CD4-positive, alpha-beta T cell (primary cell): ENCODE measurements around the gene ARGLU1. TPM values are rescaled to one million over a fixed set of nuclear protein-coding genes. Genes with fewer than 3 reads are reported as not detected.

Experiments used
- ATAC-seq: fragments of 200-7000 bp; cut with Tn5 transposase; one replicate; pipeline ENCODE4 v1.10.0; 2022; ENCODE audit warnings: mild to moderate bottlenecking; ENCODE audit not compliant: poor library complexity
- CTCF ChIA-PET: fragments of 350-600 bp; sonication (Branson Sonifier 250); formaldehyde crosslinking; loops from one replicate; lab custom pipeline; 2021; ENCODE audit warnings: antibody characterized with exemption, inconsistent platforms; lab: Charles Lee
- POLR2A ChIA-PET: fragments of 350-600 bp; sonication (Branson Sonifier 250); formaldehyde crosslinking; loops from one replicate; lab custom pipeline; 2021; ENCODE audit warnings: antibody characterized with exemption, inconsistent platforms; lab: Charles Lee
- DNase-seq, 14 experiments: peaks; one replicate each; pipeline ENCODE4 v3.0.0-alpha.2; 2013 to 2020; ENCODE audit warnings: mixed read lengths in 2 of 14
- H3K27ac ChIP-seq, 2 donors: one replicate each; pipeline versions ENCODE4 v1.5.1 to v1.7.0; 2013; ENCODE audit warnings: low read length in 2 of 2, low read depth in 1 of 2, mild to moderate bottlenecking in 1 of 2
- H3K27me3 ChIP-seq, 2 experiments: 1 replicate in 1 of 2; 2 replicates in 1 of 2; pipeline versions ENCODE4 v1.6.1 to v1.7.0; 2013; ENCODE audit warnings: low read length in 2 of 2, control low read depth in 1 of 2, mild to moderate bottlenecking in 1 of 2, moderate library complexity in 1 of 2; ENCODE audit not compliant: insufficient read depth in 2 of 2, control insufficient read depth in 1 of 2
- H3K36me3 ChIP-seq: one replicate; pipeline ENCODE4 v1.6.1; 2013; ENCODE audit warnings: low read length, control low read depth; ENCODE audit not compliant: insufficient read depth
- H3K4me1 ChIP-seq: one replicate; pipeline ENCODE4 v1.6.1; 2013; ENCODE audit warnings: low read length, control low read depth; ENCODE audit not compliant: insufficient read depth
- H3K4me3 ChIP-seq: one replicate; pipeline ENCODE4 v1.5.1; 2013; ENCODE audit warnings: mild to moderate bottlenecking, low read length, moderate library complexity
- H3K9me3 ChIP-seq, 2 experiments: 1 replicate in 1 of 2; 2 replicates in 1 of 2; pipeline versions ENCODE4 v1.6.1 to v1.7.0; 2013; ENCODE audit warnings: low read length in 2 of 2, mild to moderate bottlenecking in 2 of 2, control low read depth in 1 of 2, moderate library complexity in 1 of 2; ENCODE audit not compliant: control insufficient read depth in 1 of 2, insufficient read depth in 1 of 2
- H3K27ac Mint-ChIP-seq: one replicate; pipeline ENCODE4 v1.8.0; 2020; ENCODE audit warnings: mixed read lengths
- H3K27me3 Mint-ChIP-seq: one replicate; pipeline ENCODE4 v1.8.0; 2021; ENCODE audit warnings: mixed read lengths
- H3K36me3 Mint-ChIP-seq: one replicate; pipeline ENCODE4 v1.8.0; 2021; ENCODE audit warnings: low read depth, mixed read lengths
- H3K4me1 Mint-ChIP-seq: one replicate; pipeline ENCODE4 v1.8.0; 2021; ENCODE audit warnings: low read depth, mixed read lengths
- H3K4me3 Mint-ChIP-seq: one replicate; pipeline ENCODE4 v1.8.0; 2020; ENCODE audit warnings: mild to moderate bottlenecking, mixed read lengths
- H3K9me3 Mint-ChIP-seq: one replicate; pipeline ENCODE4 v1.8.0; 2020; ENCODE audit warnings: mixed read lengths
- intact Hi-C, 2 experiments: fragments of 100-400 bp; cut with DNase I in 1 of 2; cut with micrococcal nuclease in 1 of 2; formaldehyde crosslinking; loops; one replicate each; pipeline versions ENCODE4 v1.15.1 to v1.9.0; 2023 to 2025; cut with DNase I, micrococcal nuclease
- total RNA-seq, 174 experiments: library from RNA in 2 of 174; stranded (reverse) in 2 of 174; gene quantifications; one replicate each; pipeline ENCODE4 v1.2.3 and lab custom pipeline; 2021 to 2026
- TF ChIP-seq, protein P1 (sequence below): fragments of 200-600 bp; IDR thresholded peaks from one replicate; pipeline ENCODE4 v1.8.0; 2022; ENCODE audit warnings: antibody characterized with exemption, mild to moderate bottlenecking

The ARGLU1 gene
- total RNA-seq, 2 experiments from 2014 or later = 146 to 152 TPM

DNA sequence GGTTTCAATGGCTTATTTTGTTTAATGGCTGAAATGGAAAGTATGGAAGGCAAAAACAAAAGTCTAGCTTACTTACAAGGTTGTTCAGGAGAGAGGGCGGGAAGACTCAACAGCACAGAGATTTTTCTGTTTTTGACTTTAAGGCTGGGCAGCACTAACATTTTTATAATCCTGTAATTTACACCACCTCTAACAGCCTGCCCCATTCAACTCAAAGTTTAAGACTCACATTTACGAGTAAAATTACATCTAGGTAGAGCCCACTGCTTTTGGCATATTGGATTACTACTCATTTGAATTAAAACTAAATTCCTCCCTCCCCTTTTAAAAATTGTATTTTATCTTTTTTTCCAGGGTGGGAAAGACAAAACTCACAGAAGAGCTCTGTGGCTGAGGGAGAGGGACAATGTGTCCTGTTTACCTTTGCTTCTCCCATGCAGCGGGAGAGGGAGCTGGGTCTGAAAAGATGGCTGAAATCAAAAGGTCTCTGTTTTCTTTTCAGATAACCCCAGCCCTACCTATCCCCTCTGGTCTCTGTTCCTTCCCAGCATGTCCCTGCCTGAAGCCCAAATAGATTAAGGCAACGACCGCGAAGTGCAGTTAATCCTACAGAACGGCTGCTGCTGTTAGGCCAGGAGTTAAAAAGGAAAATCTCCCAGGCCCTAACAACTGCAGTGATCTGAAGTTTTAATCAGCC lies 39.1 kb downstream of the ARGLU1 start:
- Mint-ChIP-seq H3K9me3 (no peaks in the 10 kb centered on the region), H3K4me3 (no peak overlapping the region), H3K36me3 (no peaks in the 10 kb centered on the region), H3K27me3 (peaks cover 89% of the 10 kb centered on the region), H3K4me1 (peaks cover 20% of the 10 kb centered on the region), H3K27ac (no peak overlapping the region)
- Histone ChIP-seq H3K4me1 (peaks cover 14% of the 10 kb centered on the region), H3K4me3 (no peak overlapping the region), H3K27me3 (peaks cover 28 to 53% of the 10 kb centered on the region in 2 experiments), H3K9me3 (no peaks in the 10 kb centered on the region), H3K27ac (no peak overlapping the region), H3K36me3 (no peaks in the 10 kb centered on the region)
- ATAC-seq (no peak), DNase-seq (no peak)
- CTCF ChIA-PET = no interaction called here
- TF ChIP-seq, protein P1, sequence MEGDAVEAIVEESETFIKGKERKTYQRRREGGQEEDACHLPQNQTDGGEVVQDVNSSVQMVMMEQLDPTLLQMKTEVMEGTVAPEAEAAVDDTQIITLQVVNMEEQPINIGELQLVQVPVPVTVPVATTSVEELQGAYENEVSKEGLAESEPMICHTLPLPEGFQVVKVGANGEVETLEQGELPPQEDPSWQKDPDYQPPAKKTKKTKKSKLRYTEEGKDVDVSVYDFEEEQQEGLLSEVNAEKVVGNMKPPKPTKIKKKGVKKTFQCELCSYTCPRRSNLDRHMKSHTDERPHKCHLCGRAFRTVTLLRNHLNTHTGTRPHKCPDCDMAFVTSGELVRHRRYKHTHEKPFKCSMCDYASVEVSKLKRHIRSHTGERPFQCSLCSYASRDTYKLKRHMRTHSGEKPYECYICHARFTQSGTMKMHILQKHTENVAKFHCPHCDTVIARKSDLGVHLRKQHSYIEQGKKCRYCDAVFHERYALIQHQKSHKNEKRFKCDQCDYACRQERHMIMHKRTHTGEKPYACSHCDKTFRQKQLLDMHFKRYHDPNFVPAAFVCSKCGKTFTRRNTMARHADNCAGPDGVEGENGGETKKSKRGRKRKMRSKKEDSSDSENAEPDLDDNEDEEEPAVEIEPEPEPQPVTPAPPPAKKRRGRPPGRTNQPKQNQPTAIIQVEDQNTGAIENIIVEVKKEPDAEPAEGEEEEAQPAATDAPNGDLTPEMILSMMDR = no peak
- POLR2A ChIA-PET = no interaction called here
- intact Hi-C loops = no loop called here

DNA sequence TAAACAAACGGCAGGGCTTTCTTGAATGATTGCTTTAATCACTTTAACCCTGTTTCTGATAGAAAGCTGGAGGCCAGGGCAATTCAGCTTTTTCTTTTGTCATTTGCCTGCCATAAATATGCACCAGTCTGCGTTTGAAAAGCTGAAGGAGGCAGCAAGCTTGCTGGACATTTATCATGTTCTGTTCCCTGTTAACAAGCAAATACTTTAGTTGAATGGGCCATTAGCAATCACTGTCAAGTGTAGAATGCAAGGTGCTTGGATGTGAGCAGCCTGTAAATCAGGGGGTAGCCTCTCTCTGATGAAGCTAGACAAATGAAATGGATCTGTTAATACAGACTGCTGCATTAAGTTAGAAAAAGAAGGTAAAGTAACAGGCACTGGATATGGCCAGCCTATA lies 40.1 kb downstream of the ARGLU1 start:
- intact Hi-C loops = no loop called here
- Mint-ChIP-seq H3K36me3 (no peaks in the 10 kb centered on the region), H3K4me1 (peaks cover 10% of the 10 kb centered on the region), H3K27ac (no peak overlapping the region), H3K9me3 (no peaks in the 10 kb centered on the region), H3K27me3 (peaks cover 88% of the 10 kb centered on the region), H3K4me3 (no peak overlapping the region)
- ChIA-PET CTCF (interaction anchor here (1.6 kb wide), 1 partner anchor 8 kb away, joined by 6 read pairs; no protein-coding TSS in a partner anchor), POLR2A (interaction anchor here (0.6 kb wide), 1 partner anchor 40 kb away, joined by 4 read pairs; the partner anchor contains the start of gene ARGLU1)
- no peak for ATAC-seq
- Histone ChIP-seq H3K36me3 (no peaks in the 10 kb centered on the region), H3K27ac (no peak overlapping the region), H3K9me3 (no peaks in the 10 kb centered on the region), H3K27me3 (peaks cover 20 to 44% of the 10 kb centered on the region in 2 experiments), H3K4me1 (peaks cover 4% of the 10 kb centered on the region), H3K4me3 (no peak overlapping the region)
- TF ChIP-seq, protein P1 = no peak
- DNase-seq = no peak

DNA sequence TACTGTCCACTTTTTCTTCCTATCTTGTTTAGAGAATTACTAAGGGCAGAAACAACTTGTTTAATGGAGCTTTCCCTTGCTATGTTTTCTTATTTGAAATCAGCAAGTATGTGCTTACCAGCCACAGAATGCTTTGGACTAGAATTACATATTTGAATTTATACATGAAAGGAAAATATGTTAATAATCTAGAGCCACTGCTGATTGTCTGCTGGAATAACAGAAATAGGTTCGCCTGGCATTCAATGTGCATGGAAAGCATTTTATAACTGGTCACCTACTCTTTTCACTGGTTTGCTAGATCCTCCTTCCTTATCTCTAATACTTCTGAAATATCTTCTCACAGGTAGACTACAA lies 40.5 kb downstream of the ARGLU1 start:
- peaks cover 6% of the 10 kb centered on the region for H3K4me1 Mint-ChIP-seq
- no peak overlapping the region for H3K27ac Mint-ChIP-seq
- no peak overlapping the region for H3K27ac ChIP-seq
- no peaks in the 10 kb centered on the region for H3K9me3 ChIP-seq
- H3K27me3 Mint-ChIP-seq = peaks cover 88% of the 10 kb centered on the region
- peaks cover 16 to 42% of the 10 kb centered on the region in 2 experiments for H3K27me3 ChIP-seq
- intact Hi-C loops = no loop called here
- ChIA-PET POLR2A (interaction anchor here (0.6 kb wide), 1 partner anchor 40 kb away, joined by 4 read pairs; the partner anchor contains the start of gene ARGLU1), CTCF (interaction anchor here (1.6 kb wide), 1 partner anchor 9 kb away, joined by 6 read pairs; no protein-coding TSS in a partner anchor)
- no peaks in the 10 kb centered on the region for H3K9me3 Mint-ChIP-seq
- TF ChIP-seq, protein P1 = no peak
- no peaks in the 10 kb centered on the region for H3K4me1 ChIP-seq
- H3K36me3 ChIP-seq = no peaks in the 10 kb centered on the region
- DNase-seq (no peak), ATAC-seq (no peak)
- no peak overlapping the region for H3K4me3 Mint-ChIP-seq
- no peaks in the 10 kb centered on the region for H3K36me3 Mint-ChIP-seq
- no peak overlapping the region for H3K4me3 ChIP-seq
